ENCODE data around the gene ACE. TPM values are rescaled to one million over a fixed set of nuclear protein-coding genes. Genes with fewer than 3 reads are reported as not detected.

Gene ACE
- total and polyA plus RNA-seq, 2 experiments from 2014 or later = 0.82 to 9.1 TPM

DNA sequence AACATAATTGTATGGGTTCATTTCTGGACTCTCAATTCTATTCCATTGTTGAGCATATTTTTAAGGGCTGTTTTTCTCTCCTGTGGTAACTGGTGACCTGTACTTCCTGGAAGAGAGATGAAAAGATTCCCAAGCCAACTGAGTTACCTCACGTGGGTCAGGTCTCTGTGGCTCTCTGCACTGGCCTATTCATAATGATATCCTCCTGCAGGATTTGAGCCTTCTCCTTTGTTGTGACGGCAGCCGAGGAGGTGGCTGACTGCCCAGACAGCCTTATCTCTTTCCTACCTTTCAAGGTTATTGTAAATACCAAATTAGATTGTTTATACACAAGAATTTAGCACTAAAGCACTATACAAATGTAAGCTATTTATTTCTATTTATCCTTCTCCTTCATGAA, 2.7 kb upstream of the ACE start (continued):
- TF ChIP-seq, protein P1, sequence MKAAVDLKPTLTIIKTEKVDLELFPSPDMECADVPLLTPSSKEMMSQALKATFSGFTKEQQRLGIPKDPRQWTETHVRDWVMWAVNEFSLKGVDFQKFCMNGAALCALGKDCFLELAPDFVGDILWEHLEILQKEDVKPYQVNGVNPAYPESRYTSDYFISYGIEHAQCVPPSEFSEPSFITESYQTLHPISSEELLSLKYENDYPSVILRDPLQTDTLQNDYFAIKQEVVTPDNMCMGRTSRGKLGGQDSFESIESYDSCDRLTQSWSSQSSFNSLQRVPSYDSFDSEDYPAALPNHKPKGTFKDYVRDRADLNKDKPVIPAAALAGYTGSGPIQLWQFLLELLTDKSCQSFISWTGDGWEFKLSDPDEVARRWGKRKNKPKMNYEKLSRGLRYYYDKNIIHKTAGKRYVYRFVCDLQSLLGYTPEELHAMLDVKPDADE (IDR thresholded peaks at IDR 0.05) = no peak
- TF ChIP-seq EZH2 (IDR thresholded peaks at IDR 0.05; ENCODE audit: low read depth, unreplicated experiment) (no peak), CREB1 (CRISPR knock-in tag; IDR thresholded peaks at IDR 0.05; ENCODE audit: low read depth) (no peak), EZH2phosphoT487 (IDR thresholded peaks at IDR 0.05; ENCODE audit: unreplicated experiment) (no peak), JUNB (IDR thresholded peaks at IDR 0.05; ENCODE audit: unreplicated experiment) (no peak), POLR2AphosphoS5 (IDR thresholded peaks at IDR 0.05; ENCODE audit: low read depth) (no peak), ZNF331 (CRISPR knock-in tag; IDR thresholded peaks at IDR 0.05; ENCODE audit: low read depth) (no peak)
- TF ChIP-seq, protein P2, sequence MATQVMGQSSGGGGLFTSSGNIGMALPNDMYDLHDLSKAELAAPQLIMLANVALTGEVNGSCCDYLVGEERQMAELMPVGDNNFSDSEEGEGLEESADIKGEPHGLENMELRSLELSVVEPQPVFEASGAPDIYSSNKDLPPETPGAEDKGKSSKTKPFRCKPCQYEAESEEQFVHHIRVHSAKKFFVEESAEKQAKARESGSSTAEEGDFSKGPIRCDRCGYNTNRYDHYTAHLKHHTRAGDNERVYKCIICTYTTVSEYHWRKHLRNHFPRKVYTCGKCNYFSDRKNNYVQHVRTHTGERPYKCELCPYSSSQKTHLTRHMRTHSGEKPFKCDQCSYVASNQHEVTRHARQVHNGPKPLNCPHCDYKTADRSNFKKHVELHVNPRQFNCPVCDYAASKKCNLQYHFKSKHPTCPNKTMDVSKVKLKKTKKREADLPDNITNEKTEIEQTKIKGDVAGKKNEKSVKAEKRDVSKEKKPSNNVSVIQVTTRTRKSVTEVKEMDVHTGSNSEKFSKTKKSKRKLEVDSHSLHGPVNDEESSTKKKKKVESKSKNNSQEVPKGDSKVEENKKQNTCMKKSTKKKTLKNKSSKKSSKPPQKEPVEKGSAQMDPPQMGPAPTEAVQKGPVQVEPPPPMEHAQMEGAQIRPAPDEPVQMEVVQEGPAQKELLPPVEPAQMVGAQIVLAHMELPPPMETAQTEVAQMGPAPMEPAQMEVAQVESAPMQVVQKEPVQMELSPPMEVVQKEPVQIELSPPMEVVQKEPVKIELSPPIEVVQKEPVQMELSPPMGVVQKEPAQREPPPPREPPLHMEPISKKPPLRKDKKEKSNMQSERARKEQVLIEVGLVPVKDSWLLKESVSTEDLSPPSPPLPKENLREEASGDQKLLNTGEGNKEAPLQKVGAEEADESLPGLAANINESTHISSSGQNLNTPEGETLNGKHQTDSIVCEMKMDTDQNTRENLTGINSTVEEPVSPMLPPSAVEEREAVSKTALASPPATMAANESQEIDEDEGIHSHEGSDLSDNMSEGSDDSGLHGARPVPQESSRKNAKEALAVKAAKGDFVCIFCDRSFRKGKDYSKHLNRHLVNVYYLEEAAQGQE (IDR thresholded peaks at IDR 0.05; ENCODE audit: unreplicated experiment) = no peak
- TF ChIP-seq, protein P3, sequence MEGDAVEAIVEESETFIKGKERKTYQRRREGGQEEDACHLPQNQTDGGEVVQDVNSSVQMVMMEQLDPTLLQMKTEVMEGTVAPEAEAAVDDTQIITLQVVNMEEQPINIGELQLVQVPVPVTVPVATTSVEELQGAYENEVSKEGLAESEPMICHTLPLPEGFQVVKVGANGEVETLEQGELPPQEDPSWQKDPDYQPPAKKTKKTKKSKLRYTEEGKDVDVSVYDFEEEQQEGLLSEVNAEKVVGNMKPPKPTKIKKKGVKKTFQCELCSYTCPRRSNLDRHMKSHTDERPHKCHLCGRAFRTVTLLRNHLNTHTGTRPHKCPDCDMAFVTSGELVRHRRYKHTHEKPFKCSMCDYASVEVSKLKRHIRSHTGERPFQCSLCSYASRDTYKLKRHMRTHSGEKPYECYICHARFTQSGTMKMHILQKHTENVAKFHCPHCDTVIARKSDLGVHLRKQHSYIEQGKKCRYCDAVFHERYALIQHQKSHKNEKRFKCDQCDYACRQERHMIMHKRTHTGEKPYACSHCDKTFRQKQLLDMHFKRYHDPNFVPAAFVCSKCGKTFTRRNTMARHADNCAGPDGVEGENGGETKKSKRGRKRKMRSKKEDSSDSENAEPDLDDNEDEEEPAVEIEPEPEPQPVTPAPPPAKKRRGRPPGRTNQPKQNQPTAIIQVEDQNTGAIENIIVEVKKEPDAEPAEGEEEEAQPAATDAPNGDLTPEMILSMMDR (conservative IDR thresholded peaks at IDR 0.05; ENCODE audit: low read depth in 2 of 2) = no peak

DNA sequence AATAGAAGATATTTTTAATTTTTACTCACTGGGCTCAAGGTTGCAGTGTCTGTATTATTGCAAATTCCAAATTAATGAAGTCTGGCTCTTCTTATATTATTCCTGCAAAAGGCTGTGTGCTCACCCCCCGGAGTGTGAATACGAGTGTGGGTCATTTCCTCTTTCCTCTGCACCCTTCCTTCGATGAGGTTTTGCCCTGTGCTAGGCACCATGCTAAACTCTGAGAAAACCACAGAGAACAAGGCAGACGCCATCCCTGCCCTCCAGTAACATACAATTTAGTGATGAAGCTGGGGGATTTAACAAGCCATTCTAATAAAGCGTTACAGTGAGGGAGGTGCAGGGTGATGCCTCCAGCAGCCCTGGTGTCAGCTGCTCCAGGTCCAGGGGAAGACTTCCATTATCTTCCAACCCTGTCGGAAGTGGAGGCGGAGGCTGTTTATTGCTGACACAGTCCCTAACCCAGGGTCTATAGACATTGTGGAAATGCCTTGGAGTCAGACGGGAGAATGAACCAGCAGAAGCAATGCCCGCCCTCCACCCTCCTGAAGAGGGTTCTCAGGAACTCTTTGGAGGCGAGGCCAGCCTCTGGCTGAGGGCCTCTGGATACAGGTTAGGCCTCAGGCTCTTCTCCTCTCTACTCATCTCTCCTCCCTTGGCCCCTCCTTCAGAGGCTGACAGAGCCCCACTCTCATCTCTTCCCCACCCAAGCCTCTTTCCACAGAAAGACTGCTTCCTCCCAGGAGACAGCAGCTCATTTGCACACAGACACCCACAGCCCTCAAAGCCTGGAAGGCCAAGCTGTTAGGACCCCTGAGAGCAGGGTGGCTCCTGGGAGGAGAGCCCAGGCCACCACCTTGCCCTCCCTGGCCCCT, 2.0 kb upstream of the ACE start:
- no peaks in the 10 kb centered on the region for H3K9me2 ChIP-seq (ENCODE audit: insufficient read depth)
- no peak for TF ChIP-seq STAT1 (IDR thresholded peaks at IDR 0.05; ENCODE audit: unreplicated experiment)
- no peak for TF ChIP-seq NANOG (IDR thresholded peaks at IDR 0.05; ENCODE audit: borderline replicate concordance)
- TF ChIP-seq POLR2AphosphoS5 (IDR thresholded peaks at IDR 0.05; ENCODE audit: low read depth) = no peak
- no peak for TF ChIP-seq ZNF331 (CRISPR knock-in tag; IDR thresholded peaks at IDR 0.05; ENCODE audit: low read depth)

More for the DNA sequence above, 2.0 kb upstream of the ACE start:
- no peak for DNase-seq (ENCODE audit: low spot score)
- H3K36me3 ChIP-seq (ENCODE audit: insufficient read depth) = no peaks in the 10 kb centered on the region
- ATAC-seq = no peak
- H3K27me3 Mint-ChIP-seq (ENCODE audit: insufficient read depth, low read depth, poor library complexity) = peaks cover 34% of the 10 kb centered on the region
- 0 out of 2 replicates have a peak, but pooled peaks cover 5% of the 10 kb centered on the region for H3F3A ChIP-seq (replicated peaks; ENCODE audit: low read depth)
- no peak overlapping the region for H3K4me3 ChIP-seq
- no peak overlapping the region for H2AFZ ChIP-seq
- H3K4me1 Mint-ChIP-seq = peaks cover 32% of the 10 kb centered on the region
- no peaks in the 10 kb centered on the region for H3K79me2 ChIP-seq (replicated peaks; ENCODE audit: insufficient read depth)
- H3K9me3 Mint-ChIP-seq = no peaks in the 10 kb centered on the region; the same call in 2 of the 3 replicates
- H3K27ac Mint-ChIP-seq = no peak overlapping the region
- peaks cover 19% of the 10 kb centered on the region for H3K27me3 ChIP-seq (ENCODE audit: insufficient read depth)
- no peaks in the 10 kb centered on the region for H4K20me1 ChIP-seq (replicated peaks; ENCODE audit: insufficient read depth)
- peak overlapping the region; percentile 9; the same call in 1 of the 3 replicates for H3K4me3 Mint-ChIP-seq
- H3K27ac ChIP-seq (ENCODE audit: low read depth) = no peak overlapping the region
- peaks cover 24% of the 10 kb centered on the region for H3K4me1 ChIP-seq (ENCODE audit: insufficient read depth)
- no peak overlapping the region for H3K4me2 ChIP-seq
- H3K36me3 Mint-ChIP-seq (ENCODE audit: low read depth) = no peaks in the 10 kb centered on the region
